Body of pancreas (tissue), 4 donors: ENCODE measurements around the gene HADH. TPM values are rescaled to one million over a fixed set of nuclear protein-coding genes. Genes with fewer than 3 reads are reported as not detected.

ENCODE experiments used
- ATAC-seq: fragments of 150-250 bp; one replicate; pipeline ENCODE4 v1.9.1; 2016
- DNase-seq, 4 donors: peaks; one replicate each; pipeline ENCODE4 v3.0.0-alpha.2; 2019
- H3K27ac ChIP-seq, 4 donors: fragments of 200-600 bp; sonication (generic); 1 replicate in 3 of 4; 2 replicates in 1 of 4; pipeline versions ENCODE4 v1.5.1 to v1.6.1; 2016 to 2019; ENCODE audit warnings: mild to moderate bottlenecking in 1 of 4, mixed read lengths in 1 of 4, moderate library complexity in 1 of 4
- H3K27me3 ChIP-seq, 2 donors: fragments of 200-600 bp; sonication (generic); one replicate each; pipeline ENCODE4 v1.6.0; 2016; ENCODE audit warnings: mild to moderate bottlenecking in 1 of 2
- H3K36me3 ChIP-seq, 2 donors: fragments of 200-600 bp; sonication (generic); replicated peaks in 1 of 2; 2 replicates each; pipeline ENCODE4 v1.5.1; 2016; ENCODE audit warnings: low read depth in 2 of 2; ENCODE audit not compliant: insufficient read depth in 1 of 2
- H3K4me1 ChIP-seq: fragments of 200-600 bp; sonication (generic); one replicate; pipeline ENCODE4 v1.6.0; 2016
- H3K4me3 ChIP-seq, 2 donors: fragments of 200-600 bp; sonication (generic); 1 replicate in 1 of 2; 2 replicates in 1 of 2; pipeline ENCODE4 v1.5.1; 2016 to 2019
- H3K9me3 ChIP-seq, 3 donors: fragments of 200-600 bp; sonication (generic); 1 replicate in 2 of 3; 2 replicates in 1 of 3; pipeline ENCODE4 v1.5.1; 2016
- POLR2A ChIP-seq, 3 donors: fragments of 450-650 bp; IDR thresholded peaks; one replicate each; pipeline ENCODE4 v1.6.1; 2016; ENCODE audit warnings: antibody characterized with exemption in 3 of 3, mild to moderate bottlenecking in 2 of 3
- WGBS, 2 donors: methylation state at CpG; one replicate each; pipeline ENCODE4 v1.1.5; 2017; 5-methylcytosine and 5-hydroxymethylcytosine counted together
- intact Hi-C: fragments of 100-400 bp; cut with DNase I; formaldehyde crosslinking; loops from one replicate; pipeline ENCODE4 v1.15.1; 2023
- total RNA-seq, 2 donors: library from RNA; depleted of rRNA; stranded (reverse); fragments of >200 nt; gene quantifications; one replicate each; pipeline ENCODE4 v1.1.0, GENCODE V29; 2016
- TF ChIP-seq, protein P1 (sequence below), 7 experiments: fragments of 450-650 bp in 4 of 7; fragments of 200-600 bp in 3 of 7; sonication (generic) in 3 of 7; IDR thresholded peaks; one replicate each; pipeline ENCODE4 v1.5.1; 2016 to 2019; ENCODE audit warnings: antibody characterized with exemption in 7 of 7

Gene HADH
- total RNA-seq, 2 donors from 2014 or later, result 23.9 to 34.6 TPM

DNA sequence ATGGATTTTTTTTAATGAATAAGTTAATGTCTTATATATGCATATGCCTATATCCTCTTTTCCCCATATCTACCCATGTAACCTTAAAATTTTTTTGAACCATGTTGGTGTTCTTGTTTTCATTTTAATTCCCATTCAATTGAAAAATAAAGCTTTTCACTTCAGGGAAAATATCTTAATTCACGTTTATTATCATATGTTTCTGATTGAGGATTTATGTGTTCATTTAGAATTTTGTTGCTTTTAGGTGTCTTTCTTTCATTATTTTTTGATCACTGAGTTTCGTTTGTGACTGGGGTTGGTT, 29.1 kb downstream of the HADH start:
- Histone ChIP-seq H3K4me3 (no peak overlapping the region), H3K27me3 (no peaks in the 10 kb centered on the region), H3K27ac (no peak overlapping the region), H3K36me3 (peaks cover 0 to 2% of the 10 kb centered on the region in 2 donors), H3K9me3 (no peaks in the 10 kb centered on the region), H3K4me1 (no peaks in the 10 kb centered on the region)
- 38 to 41% methylated on average over 2 of the region's 2 CpGs for WGBS, 2 donors
- TF ChIP-seq, protein P1, sequence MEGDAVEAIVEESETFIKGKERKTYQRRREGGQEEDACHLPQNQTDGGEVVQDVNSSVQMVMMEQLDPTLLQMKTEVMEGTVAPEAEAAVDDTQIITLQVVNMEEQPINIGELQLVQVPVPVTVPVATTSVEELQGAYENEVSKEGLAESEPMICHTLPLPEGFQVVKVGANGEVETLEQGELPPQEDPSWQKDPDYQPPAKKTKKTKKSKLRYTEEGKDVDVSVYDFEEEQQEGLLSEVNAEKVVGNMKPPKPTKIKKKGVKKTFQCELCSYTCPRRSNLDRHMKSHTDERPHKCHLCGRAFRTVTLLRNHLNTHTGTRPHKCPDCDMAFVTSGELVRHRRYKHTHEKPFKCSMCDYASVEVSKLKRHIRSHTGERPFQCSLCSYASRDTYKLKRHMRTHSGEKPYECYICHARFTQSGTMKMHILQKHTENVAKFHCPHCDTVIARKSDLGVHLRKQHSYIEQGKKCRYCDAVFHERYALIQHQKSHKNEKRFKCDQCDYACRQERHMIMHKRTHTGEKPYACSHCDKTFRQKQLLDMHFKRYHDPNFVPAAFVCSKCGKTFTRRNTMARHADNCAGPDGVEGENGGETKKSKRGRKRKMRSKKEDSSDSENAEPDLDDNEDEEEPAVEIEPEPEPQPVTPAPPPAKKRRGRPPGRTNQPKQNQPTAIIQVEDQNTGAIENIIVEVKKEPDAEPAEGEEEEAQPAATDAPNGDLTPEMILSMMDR (IDR thresholded peaks at IDR 0.05), result no peak
- TF ChIP-seq POLR2A (IDR thresholded peaks at IDR 0.05), result no peak
- ATAC-seq (no peak), DNase-seq (no peak)
- intact Hi-C loops, result loop anchor here (5.0 kb wide), 1 partner anchor 553 kb away; no protein-coding TSS in a partner anchor

DNA sequence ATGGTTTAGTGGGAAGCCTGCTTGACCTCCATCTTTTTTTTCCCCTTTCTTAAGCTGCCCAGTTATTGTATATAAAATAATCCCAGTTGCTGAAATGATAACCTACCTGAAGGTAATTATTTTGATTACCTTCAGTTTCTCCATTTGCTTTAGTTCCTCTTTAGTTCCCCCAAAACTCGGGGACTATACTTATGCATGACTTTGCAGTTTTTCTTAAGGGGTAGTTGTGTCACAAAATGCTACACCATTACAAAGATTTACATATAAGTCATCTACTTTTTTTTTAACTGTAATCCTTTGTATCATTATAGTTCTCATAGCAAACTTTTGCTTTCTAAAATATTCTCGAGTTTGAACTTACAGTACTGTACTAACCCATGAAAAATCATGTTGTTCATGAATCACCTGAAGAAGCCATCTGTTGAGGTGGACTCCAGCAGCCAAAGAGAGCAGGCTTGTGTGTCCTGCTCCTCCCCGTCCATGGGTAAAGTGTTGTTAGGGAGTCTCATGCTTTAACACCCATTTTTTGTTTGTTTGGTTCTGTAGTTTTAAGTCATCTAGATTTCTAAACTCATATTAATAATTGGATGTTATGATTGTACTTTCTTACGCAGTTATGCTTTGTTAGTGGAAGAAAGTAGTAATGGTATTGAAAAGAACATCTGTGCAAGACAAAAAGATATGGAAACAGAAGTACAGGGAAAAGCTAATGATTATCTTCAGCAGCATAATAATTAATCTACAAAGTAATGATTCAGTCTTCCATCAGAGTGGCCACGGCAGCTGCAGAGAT, 34.6 kb downstream of the HADH start:
- intact Hi-C loops, result no loop called here
- Histone ChIP-seq H3K9me3 (no peaks in the 10 kb centered on the region), H3K27me3 (no peaks in the 10 kb centered on the region), H3K4me1 (no peaks in the 10 kb centered on the region), H3K27ac (no peak overlapping the region), H3K36me3 (peaks cover 0 to 2% of the 10 kb centered on the region in 2 donors), H3K4me3 (no peak overlapping the region)
- TF ChIP-seq, protein P1 (IDR thresholded peaks at IDR 0.05), result no peak
- TF ChIP-seq POLR2A (IDR thresholded peaks at IDR 0.05), result no peak
- DNase-seq (no peak), ATAC-seq (no peak)
- WGBS, 2 donors, result 65 to 73% methylated on average over 5 of the region's 5 CpGs

DNA sequence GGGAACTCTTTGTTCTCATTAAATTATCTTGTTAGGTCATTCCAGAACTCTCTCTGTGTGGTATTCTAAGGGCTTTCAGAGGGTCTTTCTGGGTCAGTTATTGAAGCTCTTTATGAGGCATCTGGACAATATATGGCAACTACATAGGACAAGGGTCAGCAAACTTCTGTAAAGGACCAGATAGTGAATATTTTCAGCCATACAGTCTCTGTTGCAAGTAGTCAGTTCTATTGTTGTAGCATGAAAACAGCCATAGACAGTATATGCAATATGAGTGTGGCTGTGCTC, 35.1 kb downstream of the HADH start:
- no peaks in the 10 kb centered on the region for H3K4me1 ChIP-seq
- TF ChIP-seq, protein P1 (IDR thresholded peaks at IDR 0.05), result no peak
- no peak for TF ChIP-seq POLR2A (IDR thresholded peaks at IDR 0.05)
- no peaks in the 10 kb centered on the region for H3K9me3 ChIP-seq
- no peak overlapping the region for H3K4me3 ChIP-seq
- no peak for DNase-seq
- H3K36me3 ChIP-seq, result peaks cover 0 to 2% of the 10 kb centered on the region in 2 donors
- ATAC-seq, result no peak
- no peaks in the 10 kb centered on the region for H3K27me3 ChIP-seq
- no peak overlapping the region for H3K27ac ChIP-seq
- intact Hi-C loops, result no loop called here

DNA sequence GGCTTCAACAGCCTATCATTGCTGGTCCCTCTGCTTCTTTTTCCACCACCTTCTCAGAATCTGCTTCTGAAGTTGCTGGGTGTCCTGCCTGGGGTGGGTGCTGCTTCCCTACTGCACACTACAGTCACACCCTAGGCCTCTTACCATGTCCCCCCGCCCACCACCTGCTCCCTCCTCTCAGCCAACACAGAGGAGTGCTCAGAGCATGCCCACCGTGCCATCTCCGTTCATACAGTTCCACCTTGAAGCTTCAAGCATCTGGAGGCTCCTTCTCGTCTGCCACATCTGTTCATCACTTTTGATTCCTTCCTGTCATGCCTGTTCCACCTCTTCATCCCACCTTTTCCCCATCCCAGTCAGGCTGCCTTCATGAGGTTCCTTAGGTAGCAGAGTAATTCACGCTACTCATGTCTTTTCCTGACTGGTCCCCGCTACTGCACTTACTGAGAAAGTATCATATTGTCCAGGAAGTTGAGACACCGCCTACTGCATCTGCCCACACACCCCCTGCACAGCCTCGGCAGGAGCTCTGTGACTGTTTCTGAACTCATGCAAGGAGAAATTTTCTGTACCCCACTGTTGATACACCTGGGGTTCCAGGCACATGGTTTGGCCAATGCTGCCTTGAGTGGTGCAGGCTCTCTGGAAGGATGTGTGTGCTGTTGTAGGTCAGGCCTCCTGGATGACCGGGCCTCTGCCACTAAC, 39.5 kb downstream of the HADH start:
- H3K27me3 ChIP-seq, result no peaks in the 10 kb centered on the region
- intact Hi-C loops, result no loop called here
- no peaks in the 10 kb centered on the region for H3K4me1 ChIP-seq
- no peak overlapping the region for H3K27ac ChIP-seq
- ATAC-seq (no peak), DNase-seq (no peak)
- no peak overlapping the region for H3K4me3 ChIP-seq
- H3K36me3 ChIP-seq, result no peaks in the 10 kb centered on the region
- 87 to 95% methylated on average over 9 of the region's 9 CpGs for WGBS, 2 donors
- TF ChIP-seq, protein P1 (IDR thresholded peaks at IDR 0.05), result no peak
- no peak for TF ChIP-seq POLR2A (IDR thresholded peaks at IDR 0.05)
- no peaks in the 10 kb centered on the region for H3K9me3 ChIP-seq

DNA sequence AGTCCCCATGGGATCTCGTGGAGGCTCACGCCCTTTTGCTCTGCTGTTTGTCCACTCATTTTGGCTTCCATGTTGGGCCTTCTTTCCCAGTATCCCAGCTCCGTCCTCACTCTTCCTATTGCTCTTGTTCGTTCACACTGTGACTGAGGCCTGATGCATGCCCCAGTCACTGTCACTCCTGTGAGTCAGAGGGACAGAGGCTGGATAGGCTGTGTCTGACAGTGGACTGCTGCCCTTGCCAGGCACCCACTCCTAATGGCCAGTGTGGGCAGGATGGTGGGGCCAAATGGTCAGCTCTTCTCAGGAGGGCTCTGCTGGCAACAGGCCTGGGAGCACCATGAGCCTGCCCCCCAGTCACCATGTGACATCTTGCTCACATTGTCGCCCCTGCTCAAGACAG, 40.0 kb downstream of the HADH start:
- Histone ChIP-seq H3K36me3 (peaks cover 0 to 3% of the 10 kb centered on the region in 2 donors), H3K4me3 (no peak overlapping the region), H3K27ac (no peak overlapping the region), H3K4me1 (no peaks in the 10 kb centered on the region), H3K9me3 (no peaks in the 10 kb centered on the region), H3K27me3 (no peaks in the 10 kb centered on the region)
- DNase-seq (no peak), ATAC-seq (no peak)
- intact Hi-C loops, result no loop called here
- WGBS, 2 donors, result 89 to 97% methylated on average over 5 of the region's 5 CpGs
- no peak for TF ChIP-seq POLR2A (IDR thresholded peaks at IDR 0.05)
- TF ChIP-seq, protein P1 (IDR thresholded peaks at IDR 0.05), result no peak
